ENCODE measurements around the gene METTL1.

- TF ChIP-seq POLR2AphosphoS5 (IDR thresholded peaks at IDR 0.05), result no peak
- no peak for TF ChIP-seq CTCF (IDR thresholded peaks at IDR 0.05)
- no peak for TF ChIP-seq POLR2A (IDR thresholded peaks at IDR 0.05)
Measured at GRCh38 chr12:57753756-57754337, 18.1 kb downstream of the METTL1 start.
